ENCODE data around the gene LHFPL3.

- no peak for TF ChIP-seq CTCF (IDR thresholded peaks at IDR 0.05)
- TF ChIP-seq POLR2A (IDR thresholded peaks at IDR 0.05), result no peak
These were observed 34.1 kb upstream of the LHFPL3 start for GRCh38 chr7:104294291-104294690.

All from Peyer's patch (tissue), 4 donors.